Measurements from ENCODE around the gene FGF1.

FGF1 gene

GRCh38 chr5:142661143-142661542 lies 24.7 kb downstream of the FGF1 start:
- Histone ChIP-seq H3K4me3 (replicated peaks; ENCODE audit: low read depth, low read length) (no peak overlapping the region), H3K36me3 (ENCODE audit: control insufficient read depth, insufficient read depth, low read length) (no peaks in the 10 kb centered on the region), H3K27me3 (replicated peaks; ENCODE audit: control insufficient read depth, insufficient read depth, low read length) (peaks cover 1% of the 10 kb centered on the region)
- TF ChIP-seq, protein P1, sequence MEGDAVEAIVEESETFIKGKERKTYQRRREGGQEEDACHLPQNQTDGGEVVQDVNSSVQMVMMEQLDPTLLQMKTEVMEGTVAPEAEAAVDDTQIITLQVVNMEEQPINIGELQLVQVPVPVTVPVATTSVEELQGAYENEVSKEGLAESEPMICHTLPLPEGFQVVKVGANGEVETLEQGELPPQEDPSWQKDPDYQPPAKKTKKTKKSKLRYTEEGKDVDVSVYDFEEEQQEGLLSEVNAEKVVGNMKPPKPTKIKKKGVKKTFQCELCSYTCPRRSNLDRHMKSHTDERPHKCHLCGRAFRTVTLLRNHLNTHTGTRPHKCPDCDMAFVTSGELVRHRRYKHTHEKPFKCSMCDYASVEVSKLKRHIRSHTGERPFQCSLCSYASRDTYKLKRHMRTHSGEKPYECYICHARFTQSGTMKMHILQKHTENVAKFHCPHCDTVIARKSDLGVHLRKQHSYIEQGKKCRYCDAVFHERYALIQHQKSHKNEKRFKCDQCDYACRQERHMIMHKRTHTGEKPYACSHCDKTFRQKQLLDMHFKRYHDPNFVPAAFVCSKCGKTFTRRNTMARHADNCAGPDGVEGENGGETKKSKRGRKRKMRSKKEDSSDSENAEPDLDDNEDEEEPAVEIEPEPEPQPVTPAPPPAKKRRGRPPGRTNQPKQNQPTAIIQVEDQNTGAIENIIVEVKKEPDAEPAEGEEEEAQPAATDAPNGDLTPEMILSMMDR (IDR thresholded peaks at IDR 0.05; ENCODE audit: insufficient read depth, low read length, poor library complexity, severe bottlenecking): no peak
- DNase-seq (ENCODE audit: extremely low read depth, insufficient read length): no peak

DNA sequence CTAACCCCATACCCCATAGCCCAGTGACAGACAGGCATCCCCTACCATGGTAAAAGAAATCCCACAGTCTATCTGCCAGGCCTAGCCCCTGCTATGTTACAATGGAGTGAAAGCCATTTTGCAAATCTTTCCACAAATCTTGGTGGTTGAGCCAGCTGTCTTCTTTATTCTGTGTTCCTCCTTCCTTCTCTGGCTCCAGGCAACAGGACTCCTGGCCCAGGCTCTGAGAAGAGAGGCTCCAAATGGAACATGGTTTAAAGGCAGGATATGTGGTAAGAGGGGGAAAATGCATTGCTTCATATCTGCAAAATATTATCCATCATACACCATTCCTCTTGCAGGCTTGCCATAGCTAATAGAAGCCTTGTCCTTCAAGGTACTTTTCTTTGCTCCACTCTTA lies 25.2 kb downstream of the FGF1 start:
- no peaks in the 10 kb centered on the region for H3K36me3 ChIP-seq (ENCODE audit: control insufficient read depth, insufficient read depth, low read length)
- no peak for DNase-seq (ENCODE audit: extremely low read depth, insufficient read length)
- TF ChIP-seq, protein P1 (IDR thresholded peaks at IDR 0.05; ENCODE audit: insufficient read depth, low read length, poor library complexity, severe bottlenecking): no peak

DNA sequence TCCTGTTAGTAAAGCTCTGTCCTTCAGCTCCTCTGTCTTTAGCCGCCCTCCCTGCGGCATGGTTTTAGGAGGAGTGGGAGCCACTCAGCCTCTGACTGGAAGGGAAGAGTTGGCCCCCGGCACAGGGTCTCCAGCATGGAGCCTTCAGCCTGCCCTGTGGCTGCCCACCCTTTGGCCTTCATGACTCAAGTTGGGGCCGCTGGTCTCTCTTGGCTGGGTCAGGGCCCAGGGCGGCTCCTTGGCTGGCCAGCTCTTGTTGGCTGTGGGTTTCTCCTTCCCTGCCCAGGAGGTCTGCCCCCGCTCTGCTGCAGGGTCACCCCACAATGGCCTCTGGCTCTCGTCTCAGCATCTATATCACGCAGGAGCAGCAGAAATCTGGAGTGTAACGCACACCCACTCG lies 25.7 kb downstream of the FGF1 start:
- no peak overlapping the region for H3K4me3 ChIP-seq (replicated peaks; ENCODE audit: low read depth, low read length)
- no peak for DNase-seq (ENCODE audit: extremely low read depth, insufficient read length)
- peaks cover 3% of the 10 kb centered on the region for H3K27me3 ChIP-seq (replicated peaks; ENCODE audit: control insufficient read depth, insufficient read depth, low read length)
- TF ChIP-seq, protein P1 (IDR thresholded peaks at IDR 0.05; ENCODE audit: insufficient read depth, low read length, poor library complexity, severe bottlenecking): no peak
- H3K36me3 ChIP-seq (ENCODE audit: control insufficient read depth, insufficient read depth, low read length): no peaks in the 10 kb centered on the region

More for the DNA sequence above, 25.2 kb downstream of the FGF1 start:
- Histone ChIP-seq H3K27me3 (replicated peaks; ENCODE audit: control insufficient read depth, insufficient read depth, low read length) (peaks cover 1% of the 10 kb centered on the region), H3K4me3 (replicated peaks; ENCODE audit: low read depth, low read length) (no peak overlapping the region)

- TF ChIP-seq, protein P1 (IDR thresholded peaks at IDR 0.05; ENCODE audit: insufficient read depth, low read length, poor library complexity, severe bottlenecking): no peak
- H3K27me3 ChIP-seq (replicated peaks; ENCODE audit: control insufficient read depth, insufficient read depth, low read length): peaks cover 3% of the 10 kb centered on the region
- DNase-seq (ENCODE audit: extremely low read depth, insufficient read length): no peak
- no peaks in the 10 kb centered on the region for H3K36me3 ChIP-seq (ENCODE audit: control insufficient read depth, insufficient read depth, low read length)
- H3K4me3 ChIP-seq (replicated peaks; ENCODE audit: low read depth, low read length): no peak overlapping the region
Measured at GRCh38 chr5:142659405-142659804, 26.5 kb downstream of the FGF1 start.

GRCh38 chr5:142658278-142658677 lies 27.6 kb downstream of the FGF1 start:
- H3K27me3 ChIP-seq (replicated peaks; ENCODE audit: control insufficient read depth, insufficient read depth, low read length): peaks cover 3% of the 10 kb centered on the region
- TF ChIP-seq, protein P1 (IDR thresholded peaks at IDR 0.05; ENCODE audit: insufficient read depth, low read length, poor library complexity, severe bottlenecking): no peak
- DNase-seq (ENCODE audit: extremely low read depth, insufficient read length): no peak
- no peak overlapping the region for H3K4me3 ChIP-seq (replicated peaks; ENCODE audit: low read depth, low read length)
- H3K36me3 ChIP-seq (ENCODE audit: control insufficient read depth, insufficient read depth, low read length): no peaks in the 10 kb centered on the region

GRCh38 chr5:142657446-142657845 lies 28.4 kb downstream of the FGF1 start:
- H3K4me3 ChIP-seq (replicated peaks; ENCODE audit: low read depth, low read length): no peak overlapping the region
- H3K36me3 ChIP-seq (ENCODE audit: control insufficient read depth, insufficient read depth, low read length): no peaks in the 10 kb centered on the region
- TF ChIP-seq, protein P1 (IDR thresholded peaks at IDR 0.05; ENCODE audit: insufficient read depth, low read length, poor library complexity, severe bottlenecking): no peak
- DNase-seq (ENCODE audit: extremely low read depth, insufficient read length): no peak
- peaks cover 3% of the 10 kb centered on the region for H3K27me3 ChIP-seq (replicated peaks; ENCODE audit: control insufficient read depth, insufficient read depth, low read length)

All from GM06990 (cell line).